ENCODE data around the gene ASCC3.

DNA sequence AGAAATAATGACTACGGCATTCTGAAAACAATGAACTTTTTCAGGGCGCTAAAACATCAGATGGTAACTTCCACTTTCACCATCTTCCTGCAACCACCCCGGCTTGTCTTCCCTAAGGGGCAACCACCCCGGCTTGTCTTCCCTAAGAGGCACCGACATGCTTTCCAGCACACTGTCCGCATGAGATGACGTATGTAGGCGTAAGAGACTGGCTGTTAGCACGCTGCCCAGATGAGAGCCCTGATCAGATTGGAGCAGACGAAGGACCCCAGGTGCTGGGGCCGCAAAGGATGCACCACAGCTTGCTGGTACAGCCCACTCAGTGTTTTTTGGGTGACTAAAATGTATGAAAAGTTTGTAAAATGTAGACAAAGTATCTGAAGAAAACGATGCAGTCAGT lies 29.3 kb downstream of the ASCC3 start:
- TF ChIP-seq POLR2AphosphoS5 (IDR thresholded peaks at IDR 0.05) (no peak), EP300 (IDR thresholded peaks at IDR 0.05; ENCODE audit: low read depth) (no peak)
- TF ChIP-seq, protein P1, sequence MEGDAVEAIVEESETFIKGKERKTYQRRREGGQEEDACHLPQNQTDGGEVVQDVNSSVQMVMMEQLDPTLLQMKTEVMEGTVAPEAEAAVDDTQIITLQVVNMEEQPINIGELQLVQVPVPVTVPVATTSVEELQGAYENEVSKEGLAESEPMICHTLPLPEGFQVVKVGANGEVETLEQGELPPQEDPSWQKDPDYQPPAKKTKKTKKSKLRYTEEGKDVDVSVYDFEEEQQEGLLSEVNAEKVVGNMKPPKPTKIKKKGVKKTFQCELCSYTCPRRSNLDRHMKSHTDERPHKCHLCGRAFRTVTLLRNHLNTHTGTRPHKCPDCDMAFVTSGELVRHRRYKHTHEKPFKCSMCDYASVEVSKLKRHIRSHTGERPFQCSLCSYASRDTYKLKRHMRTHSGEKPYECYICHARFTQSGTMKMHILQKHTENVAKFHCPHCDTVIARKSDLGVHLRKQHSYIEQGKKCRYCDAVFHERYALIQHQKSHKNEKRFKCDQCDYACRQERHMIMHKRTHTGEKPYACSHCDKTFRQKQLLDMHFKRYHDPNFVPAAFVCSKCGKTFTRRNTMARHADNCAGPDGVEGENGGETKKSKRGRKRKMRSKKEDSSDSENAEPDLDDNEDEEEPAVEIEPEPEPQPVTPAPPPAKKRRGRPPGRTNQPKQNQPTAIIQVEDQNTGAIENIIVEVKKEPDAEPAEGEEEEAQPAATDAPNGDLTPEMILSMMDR (IDR thresholded peaks at IDR 0.05): no peak

All from transverse colon (tissue), 4 donors.